NB4 (cell line): ENCODE measurements around the gene MEGF9.

Experiments
- DNase-seq: peaks from one replicate; pipeline ENCODE4 v3.0.0; 2010; ENCODE audit warnings: low read depth
- H3K4me3 ChIP-seq: one replicate; pipeline ENCODE4 v1.5.1; 2011; ENCODE audit warnings: mild to moderate bottlenecking, low read depth, low read length, moderate library complexity
- MYC ChIP-seq: IDR thresholded peaks from 2 replicates; pipeline ENCODE4 v1.6.1; 2011; ENCODE audit warnings: low read depth, low read length
- POLR2A ChIP-seq: IDR thresholded peaks from 2 replicates; pipeline ENCODE4 v1.6.1; 2011; ENCODE audit warnings: mild to moderate bottlenecking; ENCODE audit not compliant: insufficient read length; ENCODE audit errors: extremely low read depth
- TF ChIP-seq, protein P1 (sequence below): IDR thresholded peaks from 2 replicates; pipeline ENCODE4 v1.6.1; 2011; ENCODE audit warnings: low read depth, low read length
- TF ChIP-seq, protein P2 (sequence below): IDR thresholded peaks from one replicate; pipeline ENCODE4 v1.5.1; 2012; ENCODE audit warnings: low read depth, low read length

Gene MEGF9

DNA sequence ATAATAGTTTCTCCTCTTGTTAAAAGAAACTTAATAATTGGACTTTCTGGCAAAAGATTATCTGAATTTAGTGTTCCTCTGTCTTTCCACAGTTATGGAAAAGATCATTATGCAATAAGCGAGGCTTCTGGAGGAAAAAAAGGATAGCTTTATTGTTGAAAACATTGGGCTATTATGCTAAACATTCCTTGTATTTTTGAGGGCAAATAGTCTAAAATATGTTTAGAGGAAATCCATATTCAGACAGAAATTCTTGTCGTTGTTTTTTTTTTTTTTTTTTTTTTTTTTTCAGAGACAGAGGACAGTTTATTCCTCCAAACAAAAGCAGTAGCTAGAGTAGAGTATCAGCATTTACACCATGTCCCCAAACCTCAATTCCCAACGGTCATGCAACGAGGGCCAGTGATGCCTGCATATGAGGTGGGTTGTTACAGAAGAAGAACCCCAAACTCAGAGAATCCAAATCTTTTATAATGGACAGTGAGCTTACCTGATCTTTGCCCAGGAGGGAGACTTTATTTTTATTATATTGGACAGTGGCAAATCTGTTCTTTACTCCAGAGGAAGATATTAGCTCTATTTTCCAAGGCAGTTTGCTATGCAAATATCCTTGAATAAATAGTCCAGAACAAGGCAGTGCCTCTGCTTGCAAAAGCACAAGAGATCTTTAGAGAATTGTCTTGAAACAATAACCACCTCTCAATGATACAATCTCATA is 85.9 kb downstream of the MEGF9 start:
- DNase-seq, result no peak
- TF ChIP-seq POLR2A (no peak), MYC (no peak)
- TF ChIP-seq, protein P1, sequence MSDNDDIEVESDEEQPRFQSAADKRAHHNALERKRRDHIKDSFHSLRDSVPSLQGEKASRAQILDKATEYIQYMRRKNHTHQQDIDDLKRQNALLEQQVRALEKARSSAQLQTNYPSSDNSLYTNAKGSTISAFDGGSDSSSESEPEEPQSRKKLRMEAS, result no peak
- TF ChIP-seq, protein P2, sequence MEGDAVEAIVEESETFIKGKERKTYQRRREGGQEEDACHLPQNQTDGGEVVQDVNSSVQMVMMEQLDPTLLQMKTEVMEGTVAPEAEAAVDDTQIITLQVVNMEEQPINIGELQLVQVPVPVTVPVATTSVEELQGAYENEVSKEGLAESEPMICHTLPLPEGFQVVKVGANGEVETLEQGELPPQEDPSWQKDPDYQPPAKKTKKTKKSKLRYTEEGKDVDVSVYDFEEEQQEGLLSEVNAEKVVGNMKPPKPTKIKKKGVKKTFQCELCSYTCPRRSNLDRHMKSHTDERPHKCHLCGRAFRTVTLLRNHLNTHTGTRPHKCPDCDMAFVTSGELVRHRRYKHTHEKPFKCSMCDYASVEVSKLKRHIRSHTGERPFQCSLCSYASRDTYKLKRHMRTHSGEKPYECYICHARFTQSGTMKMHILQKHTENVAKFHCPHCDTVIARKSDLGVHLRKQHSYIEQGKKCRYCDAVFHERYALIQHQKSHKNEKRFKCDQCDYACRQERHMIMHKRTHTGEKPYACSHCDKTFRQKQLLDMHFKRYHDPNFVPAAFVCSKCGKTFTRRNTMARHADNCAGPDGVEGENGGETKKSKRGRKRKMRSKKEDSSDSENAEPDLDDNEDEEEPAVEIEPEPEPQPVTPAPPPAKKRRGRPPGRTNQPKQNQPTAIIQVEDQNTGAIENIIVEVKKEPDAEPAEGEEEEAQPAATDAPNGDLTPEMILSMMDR, result no peak

DNA sequence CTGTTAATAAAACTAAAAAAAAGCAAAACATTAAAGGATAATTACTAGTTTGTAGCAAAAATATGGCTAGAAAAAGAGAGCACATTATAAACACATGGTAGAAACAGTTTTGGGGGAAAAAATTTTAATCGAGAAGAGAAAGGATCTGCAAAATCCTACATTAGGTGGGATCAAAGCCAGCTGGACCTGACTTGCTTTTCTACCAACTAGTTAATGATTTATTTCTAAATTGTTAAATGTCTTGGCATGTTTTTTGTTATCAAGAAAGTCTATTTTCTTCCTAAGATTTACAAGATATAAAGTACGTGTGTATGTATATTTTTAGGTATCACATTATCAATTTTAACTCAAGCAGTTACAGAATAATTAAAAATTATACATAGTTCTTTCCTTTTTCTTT is 87.2 kb downstream of the MEGF9 start:
- no peak for DNase-seq
- TF ChIP-seq MYC, result no peak
- TF ChIP-seq, protein P1, result no peak
- TF ChIP-seq, protein P2, result no peak
- no peak for TF ChIP-seq POLR2A
- no peak overlapping the region for H3K4me3 ChIP-seq

More for the DNA sequence above, 85.9 kb downstream of the MEGF9 start:
- no peak overlapping the region for H3K4me3 ChIP-seq

DNA sequence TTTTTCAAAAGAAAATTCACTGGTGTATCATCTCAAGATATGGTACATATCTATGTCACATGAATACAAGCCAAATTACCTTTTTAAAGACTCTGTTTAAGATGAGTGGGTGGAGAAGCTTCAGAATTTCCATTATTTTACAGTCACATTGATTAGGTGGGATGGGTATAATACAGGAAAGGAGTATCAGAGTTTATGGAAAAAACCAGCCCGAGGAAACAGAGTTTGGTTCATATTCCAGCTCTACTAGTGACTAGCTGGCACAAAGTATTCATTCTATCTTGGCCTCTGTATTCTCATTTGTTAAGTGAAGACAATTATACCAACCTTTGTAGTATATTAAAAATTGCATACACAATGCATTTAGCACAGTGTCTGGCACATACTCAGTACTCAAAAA is 87.8 kb downstream of the MEGF9 start:
- TF ChIP-seq, protein P1, result no peak
- TF ChIP-seq, protein P2, result no peak
- TF ChIP-seq MYC (no peak), POLR2A (no peak)
- H3K4me3 ChIP-seq, result no peak overlapping the region
- DNase-seq, result no peak

DNA sequence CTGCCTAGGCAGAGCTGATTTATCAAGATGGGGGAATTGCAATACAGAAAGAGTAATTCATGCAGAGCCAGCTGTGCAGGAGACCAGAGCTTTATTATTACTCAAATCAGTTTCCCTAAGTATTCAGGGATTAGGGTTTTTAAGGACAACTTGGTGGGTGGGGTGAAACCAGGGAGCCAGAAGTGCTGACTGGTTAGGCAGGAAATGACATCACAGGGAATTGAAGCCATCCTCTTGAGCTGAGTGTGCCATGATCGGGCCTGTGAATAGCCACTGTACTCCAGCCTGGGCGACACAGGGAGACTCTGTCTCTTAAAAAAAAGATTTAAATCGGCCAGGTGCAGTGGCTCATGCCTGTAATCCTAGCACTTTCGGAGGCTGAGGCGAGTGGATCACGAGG is 89.0 kb downstream of the MEGF9 start:
- DNase-seq, result no peak
- H3K4me3 ChIP-seq, result no peak overlapping the region
- no peak for TF ChIP-seq MYC
- TF ChIP-seq, protein P1, result no peak
- TF ChIP-seq, protein P2, result no peak
- no peak for TF ChIP-seq POLR2A

DNA sequence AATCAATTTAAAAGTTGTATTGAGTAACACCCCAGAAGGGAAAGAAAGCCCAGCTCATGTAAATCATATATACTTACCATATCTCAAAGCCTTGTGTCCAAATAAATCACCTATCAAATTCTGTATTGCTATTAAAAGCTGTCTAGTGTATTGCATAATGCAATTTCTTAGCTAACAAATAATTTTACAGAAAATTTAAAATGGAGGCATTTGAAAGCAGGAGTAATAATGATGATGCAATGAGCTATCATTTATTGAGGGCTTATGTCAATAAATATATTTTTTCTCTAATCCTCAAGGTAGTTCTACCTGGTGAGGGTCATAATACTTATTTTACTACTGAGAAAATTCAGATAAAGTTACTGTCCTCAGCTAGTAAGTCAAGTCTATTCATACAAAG is 91.5 kb downstream of the MEGF9 start:
- TF ChIP-seq MYC (no peak), POLR2A (no peak)
- TF ChIP-seq, protein P1, result no peak
- no peak overlapping the region for H3K4me3 ChIP-seq
- DNase-seq, result no peak

DNA sequence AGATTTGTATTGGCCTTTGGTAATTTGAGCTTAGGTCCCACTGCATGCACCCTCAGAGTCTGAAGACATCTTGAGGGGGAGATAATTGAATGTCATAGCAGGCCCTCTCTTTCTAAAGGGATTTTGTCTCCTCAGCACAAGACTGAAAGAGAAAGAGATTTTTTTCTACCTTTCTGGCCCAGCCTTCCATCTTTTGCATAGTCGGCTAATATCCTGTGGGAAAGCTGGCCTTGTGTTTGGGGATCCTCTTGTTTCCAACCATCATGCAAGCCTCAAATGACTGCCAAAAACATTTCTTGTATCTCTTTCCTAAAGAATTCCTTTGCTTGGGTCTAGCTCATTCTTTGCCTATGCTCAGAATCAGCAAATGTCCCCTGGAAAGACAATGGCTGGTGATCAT is 92.3 kb downstream of the MEGF9 start:
- DNase-seq, result no peak
- H3K4me3 ChIP-seq, result no peak overlapping the region
- TF ChIP-seq, protein P2, result no peak
- TF ChIP-seq POLR2A, result no peak
